GM12878 (cell line): ENCODE data around the gene DMD. TPM values are rescaled to one million over a fixed set of nuclear protein-coding genes. Genes with fewer than 3 reads are reported as not detected.

ENCODE experiments used
- ATAC-seq: fragments of 200-7000 bp; cut with Tn5 transposase; 3 replicates; pipeline ENCODE4 v1.9.1; 2020; ENCODE audit warnings: mild to moderate bottlenecking, moderate library complexity
- BruUV-seq: library from RNA; stranded (reverse); fragments of 400-500 nt; replicated peaks from 2 replicates; lab custom pipeline; 2021; lab: Mats Ljungman, UMichigan
- CTCF ChIA-PET: fragments of 300-600 bp; sonication (Branson Sonifier 250); formaldehyde crosslinking; extraction: SDS; loops from one replicate; lab custom pipeline; 2021; ENCODE audit warnings: inconsistent platforms; lab: Yijun Ruan, JAX
- POLR2A ChIA-PET: fragments of 350-600 bp; formaldehyde crosslinking; extraction: SDS; loops from one replicate; lab custom pipeline; 2021; ENCODE audit warnings: inconsistent platforms; lab: Charles Lee
- RAD21 ChIA-PET: fragments of 300-600 bp; sonication (Branson Sonifier 250); formaldehyde crosslinking; loops from one replicate; lab custom pipeline; 2023; ENCODE audit warnings: antibody characterized with exemption; ENCODE audit not compliant: unreplicated experiment; lab: Charles Lee
- SMC1A ChIA-PET: fragments of 300-600 bp; sonication (Branson Sonifier 250); formaldehyde crosslinking; loops from one replicate; lab custom pipeline; 2023; ENCODE audit not compliant: unreplicated experiment, uncharacterized antibody; lab: Charles Lee
- DNase-seq: peaks from one replicate; pipeline ENCODE4 v3.0.0-alpha.2; 2011; ENCODE audit warnings: low read depth, low spot score
- FAIRE-seq: peaks from 3 replicates; lab custom pipeline; 2011; peaks lifted over from hg19 to GRCh38; lab: Jason Lieb, UNC
- H2AFZ ChIP-seq: 2 replicates; pipeline ENCODE4 v1.6.0; 2011; ENCODE audit warnings: low read depth, low read length, control low read depth; ENCODE audit not compliant: control insufficient read depth
- H3K27ac ChIP-seq: 2 replicates; pipeline ENCODE4 v1.5.1; 2011; ENCODE audit warnings: control low read depth; ENCODE audit not compliant: control insufficient read depth, insufficient read depth
- H3K27me3 ChIP-seq, 2 experiments: replicated peaks in 1 of 2; 2 replicates each; pipeline versions ENCODE4 v1.6.0 to v1.6.1; 2011; ENCODE audit warnings: low read length in 1 of 2; ENCODE audit not compliant: control insufficient read depth in 2 of 2, insufficient read depth in 2 of 2
- H3K36me3 ChIP-seq, 2 experiments: 2 replicates each; pipeline ENCODE4 v1.5.1; 2011; ENCODE audit warnings: low read length in 1 of 2; ENCODE audit not compliant: control insufficient read depth in 2 of 2, insufficient read depth in 2 of 2
- H3K4me1 ChIP-seq: 2 replicates; pipeline ENCODE4 v1.6.1; 2011; ENCODE audit warnings: mild to moderate bottlenecking, low read length, moderate library complexity, mixed read lengths; ENCODE audit not compliant: control insufficient read depth, insufficient read depth
- H3K4me2 ChIP-seq: 2 replicates; pipeline ENCODE4 v1.6.0; 2011; ENCODE audit warnings: control low read depth; ENCODE audit not compliant: control insufficient read depth, insufficient read depth
- H3K4me3 ChIP-seq: fragments of 200-600 bp; sonication (generic); 2 replicates; pipeline ENCODE4 v1.5.1; 2016
- H3K79me2 ChIP-seq: 2 replicates; pipeline ENCODE4 v1.6.0; 2011; ENCODE audit warnings: low read length; ENCODE audit not compliant: control insufficient read depth, insufficient read depth
- H3K9ac ChIP-seq: 2 replicates; pipeline ENCODE4 v1.8.0; 2011; ENCODE audit warnings: low read length, control low read depth, mixed read lengths; ENCODE audit not compliant: control insufficient read depth, insufficient read depth
- H3K9me3 ChIP-seq: replicated peaks from 3 replicates; pipeline ENCODE4 v1.5.1; 2011; ENCODE audit warnings: mild to moderate bottlenecking, low read length; ENCODE audit not compliant: control insufficient read depth, insufficient read depth
- H4K20me1 ChIP-seq: 2 replicates; pipeline ENCODE4 v1.6.0; 2011; ENCODE audit not compliant: control insufficient read depth, insufficient read depth
- CTCF ChIP-seq, 3 experiments: IDR thresholded peaks in 2 of 3; conservative IDR thresholded peaks in 1 of 3; 2 replicates each; pipeline ENCODE4 v1.5.1; 2011; ENCODE audit warnings: low read depth in 3 of 3, low read length in 3 of 3, mild to moderate bottlenecking in 3 of 3, control low read depth in 2 of 3, moderate library complexity in 2 of 3, inconsistent platforms in 1 of 3, mixed read lengths in 1 of 3; ENCODE audit not compliant: control insufficient read depth in 2 of 3, insufficient read depth in 1 of 3; ENCODE audit errors: extremely low read depth in 1 of 3
- ZNF687 ChIP-seq: fragments of 450-650 bp; IDR thresholded peaks from 2 replicates; pipeline ENCODE4 v1.6.1; 2017; ENCODE audit warnings: mild to moderate bottlenecking, moderate library complexity
- WGBS: methylation state at CpG from one replicate; pipeline ENCODE4 v1.1.6; 2016; ENCODE audit warnings: low lambda C conversion rate; ENCODE audit not compliant: insufficient replicate concordance, insufficient coverage; ENCODE audit errors: missing lambda C conversion rate; 5-methylcytosine and 5-hydroxymethylcytosine counted together
- in situ Hi-C: fragments of 300-500 bp; cut with MboI; formaldehyde crosslinking; loops from 9 replicates; pipeline ENCODE4 v1.14.3; 2018; ENCODE audit warnings: mixed read lengths
- intact Hi-C: fragments of 100-400 bp; cut with micrococcal nuclease; formaldehyde crosslinking; loops from one replicate; pipeline ENCODE4 v1.14.2; 2022; ENCODE audit not compliant: unreplicated experiment
- polyA plus RNA-seq, 11 experiments: library from polyadenylated mRNA; depleted of rRNA in 4 of 11; unstranded in 6 of 11; stranded (reverse) in 5 of 11; fragments of >200 nt; fragmentation: Nextera tagmentation in 4 of 11; fragmentation: Illumina TruSeq in 1 of 11; extraction: Ambion mirVana in 4 of 11; extraction: Trizol in 1 of 11; gene quantifications; 1 replicate in 1 of 11; 2 replicates in 10 of 11; pipeline versions ENCODE4 v1.2.1 to v1.2.3, GENCODE V29; 2011 to 2016; ENCODE audit warnings: inconsistent platforms in 2 of 11, missing spikeins in 2 of 11, low read depth in 1 of 11
- total RNA-seq, 4 experiments: library from RNA; depleted of rRNA in 3 of 4; stranded (reverse); fragments of >200 nt in 3 of 4; fragmentation: Illumina TruSeq in 1 of 4; extraction: Trizol in 1 of 4; gene quantifications; 2 replicates each; pipeline versions ENCODE4 v1.2.1 to v1.2.3, GENCODE V29; 2013 to 2021

DMD gene
- total and polyA plus RNA-seq, 10 of the 15 experiments (the other 5 are each of a cell fraction or from before 2014, with no cell fraction given), result 1.4 to 24.3 (median 4.3) TPM

GRCh38 chrX:32687379-32687778 is 524.0 kb downstream of the DMD start:
- Histone ChIP-seq H3K79me2 (no peaks in the 10 kb centered on the region), H3K4me2 (no peak overlapping the region), H3K4me3 (no peak overlapping the region), H3K9me3 (no peaks in the 10 kb centered on the region), H3K36me3 (no peaks in the 10 kb centered on the region), H3K4me1 (no peaks in the 10 kb centered on the region), H4K20me1 (no peaks in the 10 kb centered on the region), H3K27me3 (no peaks in the 10 kb centered on the region), H3K9ac (no peak overlapping the region), H3K27ac (no peak overlapping the region), H2AFZ (no peak overlapping the region)
- SMC1A ChIA-PET, result no interaction called here
- RAD21 ChIA-PET, result no interaction called here
- no peak for ATAC-seq
- 0% methylated on average over 1 of the region's 1 CpG for WGBS
- FAIRE-seq, result no peak
- DNase-seq, result no peak
- intact Hi-C loops (no loop called here), in situ Hi-C loops (no loop called here)
- CTCF ChIA-PET, result no interaction called here
- POLR2A ChIA-PET, result no interaction called here
- no TSS peak for BruUV-seq
- TF ChIP-seq CTCF (IDR thresholded peaks at IDR 0.05 in 2 of 3, conservative IDR thresholded peaks at IDR 0.05 in 1 of 3; ENCODE audit: control insufficient read depth in 2 of 3, extremely low read depth in 1 of 3, insufficient read depth in 1 of 3, low read depth in 3 of 3, low read length in 3 of 3) (peak in 1 of 3 experiments; percentile 13; a peak in 1 of 6 replicates), ZNF687 (no peak)
